Activated CD4-positive, alpha-beta T cell treated with anti-CD3 and anti-CD28 coated beads for 4 hours (primary cell): ENCODE results near the gene PSMG1.
"Not testable (repeated sequence)": the region's sequence is repeated elsewhere in the genome, so short reads cannot be mapped to it uniquely, and the experiment has no call there.

Experiments
- DNase-seq, 2 donors: peaks; one replicate each; pipeline ENCODE4 v3.0.0-alpha.2; 2020

Gene PSMG1

GRCh38 chr21:39153842-39154241, 29.4 kb downstream of the PSMG1 start:
- no peak for DNase-seq

- no peak for DNase-seq
Observed at GRCh38 chr21:39153373-39153772, 29.9 kb downstream of the PSMG1 start.

GRCh38 chr21:39152271-39152670, 31.0 kb downstream of the PSMG1 start:
- no peak for DNase-seq

GRCh38 chr21:39150877-39151276, 32.4 kb downstream of the PSMG1 start:
- DNase-seq, result no peak

DNA sequence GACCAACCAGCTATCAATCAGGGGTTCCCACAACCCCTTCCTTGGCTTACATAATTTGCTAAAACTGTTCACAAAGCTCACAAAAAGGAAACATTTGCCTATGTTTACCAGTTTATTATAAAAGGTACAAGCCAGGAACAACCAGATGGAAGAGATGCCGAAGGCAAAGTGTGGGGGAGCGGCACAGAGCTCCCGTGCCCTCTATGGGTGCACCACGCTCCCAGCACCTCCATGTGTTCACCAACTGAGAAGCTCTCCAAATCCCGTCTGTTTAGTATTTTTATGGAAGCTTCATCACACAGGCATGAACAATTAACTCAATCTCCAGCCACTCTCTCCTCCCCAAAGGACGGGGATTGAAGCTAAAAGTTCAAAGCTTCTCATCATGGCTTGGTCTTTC, 32.9 kb downstream of the PSMG1 start:
- no peak for DNase-seq

- no peak for DNase-seq
Observed at GRCh38 chr21:39149882-39150281, 33.4 kb downstream of the PSMG1 start.

DNA sequence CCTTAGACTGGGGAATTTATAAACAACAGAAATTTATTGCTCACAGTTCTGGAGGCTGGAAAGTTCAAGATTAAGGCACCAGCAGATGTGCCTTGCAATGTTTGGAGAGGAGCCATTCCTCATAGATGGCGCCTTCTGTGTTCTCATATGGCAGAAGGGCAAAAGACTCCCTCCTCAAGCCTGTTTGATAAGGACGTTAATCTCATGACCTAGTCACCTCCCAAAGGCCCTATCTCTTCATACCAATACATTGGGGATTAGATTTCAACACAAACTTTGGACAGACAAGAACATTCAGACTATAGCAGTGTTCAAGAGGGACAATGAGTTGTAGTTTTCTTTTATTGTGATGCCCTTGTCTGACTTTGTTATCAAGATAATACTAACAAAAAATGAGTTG, 34.3 kb downstream of the PSMG1 start:
- DNase-seq, result no peak

GRCh38 chr21:39144191-39144590, 39.1 kb downstream of the PSMG1 start:
- DNase-seq, result no peak

- DNase-seq, result no peak
Observed at GRCh38 chr21:39142972-39143371, 40.3 kb downstream of the PSMG1 start.

GRCh38 chr21:39141502-39141901, 41.7 kb downstream of the PSMG1 start:
- no peak for DNase-seq

GRCh38 chr21:39137248-39138178, 45.7 kb downstream of the PSMG1 start:
- no peak for DNase-seq

- no peak for DNase-seq
Observed at GRCh38 chr21:39136711-39137110, 46.5 kb downstream of the PSMG1 start.

GRCh38 chr21:39136138-39136537, 47.1 kb downstream of the PSMG1 start:
- not testable (repeated sequence) for DNase-seq

DNA sequence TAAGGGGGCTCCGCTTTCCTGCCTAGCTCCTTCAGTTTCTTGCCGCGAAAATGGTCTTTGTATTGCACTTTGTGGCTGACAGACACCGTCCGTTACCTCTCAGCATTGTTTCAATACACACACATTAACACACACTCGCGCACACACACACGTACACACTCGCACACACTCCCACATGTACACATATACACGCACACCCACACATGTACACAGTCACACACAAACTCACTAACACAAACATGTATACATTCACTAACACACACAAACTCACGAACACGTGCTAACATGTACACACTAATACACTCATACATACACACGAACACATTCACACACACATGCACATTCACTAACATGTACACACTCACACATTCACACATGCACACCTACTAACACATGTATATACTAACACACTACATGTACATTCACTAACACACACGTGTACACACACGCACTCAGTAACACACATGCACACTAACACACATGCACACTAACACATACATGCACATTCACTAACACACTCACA, 48.9 kb downstream of the PSMG1 start:
- no peak for DNase-seq

DNA sequence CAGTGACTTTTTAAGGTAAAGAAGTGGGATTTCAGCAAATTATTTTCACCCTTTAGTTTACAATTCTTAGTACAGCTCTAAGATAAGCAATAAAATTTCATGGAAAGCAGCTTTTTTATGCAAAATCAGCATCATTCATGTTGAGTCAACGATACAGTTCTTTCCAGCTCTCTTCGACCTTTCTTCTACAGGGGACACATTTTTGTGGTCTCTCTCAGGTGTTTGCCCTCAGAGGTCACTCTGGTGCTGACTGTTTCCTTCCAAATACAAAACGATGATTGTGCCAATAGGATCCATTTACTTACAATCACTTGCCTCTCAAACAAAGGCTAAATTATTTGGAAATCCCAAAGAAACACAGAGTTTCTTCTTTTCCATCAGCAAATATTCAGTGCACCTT, 51.0 kb downstream of the PSMG1 start:
- no peak for DNase-seq

- no peak for DNase-seq
Observed at GRCh38 chr21:39131791-39132190, 51.5 kb downstream of the PSMG1 start.

DNA sequence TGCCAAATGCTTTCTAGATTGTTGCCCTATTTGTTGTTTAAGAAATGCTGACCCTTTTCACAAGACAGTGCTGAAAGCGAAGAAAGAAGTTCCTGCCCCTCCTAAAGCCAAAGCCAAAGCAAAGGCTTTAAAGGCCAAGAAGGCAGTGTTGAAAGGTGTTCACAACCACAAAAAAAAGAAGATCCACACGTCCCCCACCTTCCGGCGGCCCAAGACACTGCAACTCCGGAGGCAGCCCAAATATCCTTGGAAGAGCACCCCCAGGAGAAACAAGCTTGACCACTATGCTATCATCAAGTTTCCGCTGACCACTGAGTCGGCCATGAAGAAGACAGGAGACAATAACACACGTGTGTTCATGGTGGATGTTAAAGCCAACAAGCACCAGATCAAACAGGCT, 55.7 kb downstream of the PSMG1 start:
- DNase-seq, result no peak

GRCh38 chr21:39126486-39126806, 56.8 kb downstream of the PSMG1 start:
- DNase-seq, result no peak

DNA sequence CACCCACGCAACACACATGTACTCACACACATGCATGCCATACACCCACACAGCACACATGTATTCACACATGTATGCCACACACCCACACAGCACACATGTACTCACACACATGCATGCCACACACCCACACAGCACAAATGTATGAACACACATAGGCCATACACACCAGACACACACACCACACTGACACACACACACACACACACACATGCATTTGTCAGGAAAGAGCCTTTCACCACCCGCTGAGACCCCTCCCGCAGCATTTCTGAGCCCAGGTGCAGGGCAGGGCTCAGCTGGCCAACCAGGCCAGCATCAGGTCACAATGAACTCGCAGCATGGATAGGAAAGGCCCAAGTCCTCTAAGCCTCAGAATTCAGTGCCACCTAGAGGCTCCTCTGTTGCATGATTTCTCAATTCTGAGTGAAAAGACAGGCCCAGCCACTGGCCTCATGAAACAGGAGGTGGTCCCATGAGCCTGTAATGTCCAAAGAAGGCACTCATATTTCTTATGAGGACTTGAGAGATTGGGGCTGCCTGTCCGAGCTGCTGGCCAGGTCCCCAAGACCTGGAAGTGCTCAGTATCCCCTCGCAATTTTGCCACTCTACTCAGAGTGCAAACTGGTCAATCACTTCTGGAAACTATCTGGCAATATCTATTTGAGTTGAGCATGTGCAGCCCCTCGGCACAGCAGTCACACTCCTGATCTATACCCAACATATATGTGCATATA, 57.3 kb downstream of the PSMG1 start:
- DNase-seq, result no peak
